Ovary (tissue), 9 donors: ENCODE measurements around the gene SLAMF7. TPM values are rescaled to one million over a fixed set of nuclear protein-coding genes. Genes with fewer than 3 reads are reported as not detected.

Experiments used
- DNase-seq, 5 donors: peaks; one replicate each; pipeline ENCODE4 v3.0.0-alpha.2; 2019 to 2020
- H3K27ac ChIP-seq, 2 donors: fragments of 200-600 bp; one replicate each; pipeline versions ENCODE4 v1.5.1 to v1.8.0; 2019 to 2022
- H3K27me3 ChIP-seq: fragments of 200-600 bp; one replicate; pipeline ENCODE4 v1.8.0; 2022
- H3K36me3 ChIP-seq: fragments of 200-600 bp; sonication (generic); one replicate; pipeline ENCODE4 v1.5.1; 2019
- H3K4me1 ChIP-seq: one replicate; pipeline ENCODE4 v1.8.1; 2013; ENCODE audit warnings: mild to moderate bottlenecking, moderate library complexity; ENCODE audit not compliant: insufficient read depth
- H3K4me3 ChIP-seq: fragments of 200-600 bp; sonication (generic); one replicate; pipeline ENCODE4 v1.5.1; 2017
- H3K9me3 ChIP-seq, 2 donors: fragments of 200-600 bp in 1 of 2; sonication (generic) in 1 of 2; one replicate each; pipeline versions ENCODE4 v1.5.1 to v1.8.1; 2013 to 2019; ENCODE audit warnings: mild to moderate bottlenecking in 1 of 2, moderate library complexity in 1 of 2
- CTCF ChIP-seq, 3 donors: fragments of 450-650 bp in 2 of 3; fragments of 200-600 bp in 1 of 3; IDR thresholded peaks; one replicate each; pipeline versions ENCODE4 v1.5.1 to v1.8.0; 2016 to 2022; ENCODE audit warnings: antibody characterized with exemption in 3 of 3, mild to moderate bottlenecking in 1 of 3
- EP300 ChIP-seq: sonication (generic); formaldehyde crosslinking; IDR thresholded peaks from one replicate; pipeline ENCODE4 v1.6.1; 2017; ENCODE audit warnings: antibody characterized with exemption
- POLR2A ChIP-seq: fragments of 450-650 bp; IDR thresholded peaks from one replicate; pipeline ENCODE4 v1.6.1; 2017; ENCODE audit warnings: antibody characterized with exemption, mild to moderate bottlenecking, moderate library complexity
- WGBS, 3 donors: extraction: QIAGEN DNeasy Blood & Tissue Kit in 1 of 3; methylation state at CpG; one replicate each; pipeline versions ENCODE4 v1.1.5 to v1.1.7; 2013 to 2017; 5-methylcytosine and 5-hydroxymethylcytosine counted together
- intact Hi-C, 4 donors: fragments of 100-400 bp; cut with DNase I; formaldehyde crosslinking; loops; one replicate each; pipeline versions ENCODE4 v1.11.0 to v1.15.1; 2022 to 2023
- polyA plus RNA-seq, 2 donors: library from polyadenylated mRNA; stranded (reverse); fragments of 200-250 nt in 1 of 2; fragments of 350-450 nt in 1 of 2; fragmentation: Illumina TruSeq in 1 of 2; extraction: RNeasy Lipid Tissue Mini Kit (QIAGEN cat#74804) in 1 of 2; gene quantifications; one replicate each; pipeline ENCODE4 v1.2.3, GENCODE V29; 2013 to 2014
- total RNA-seq, 7 donors: library from RNA; depleted of rRNA in 2 of 7; stranded (reverse); fragments of >200 nt in 2 of 7; fragmentation: NEBNext Ultra II Directional in 3 of 7; extraction: Animal tissue kit (Norgen Biotek cat#: 25700) in 3 of 7; gene quantifications; one replicate each; pipeline versions ENCODE4 v1.1.0 to v1.2.4, GENCODE V29; 2016 to 2023
- donor health status: DM: no; HTN: no; CAD: no; lungs with moderate emphysema.
- donor health status: DM: no; HTN: no; CAD: no.
- donor health status: Bipolar disorder and iron deficiency.
- donor health status: DM: yes; HTN: yes; CAD: no.
- donor health status: DM: no; HTN: no; CAD: no.
- donor health status: DM: yes; HTN: yes; CAD: no.

SLAMF7 gene
- total and polyA plus RNA-seq, 9 donors: 0.32 to 7.3 (median 0.84) TPM; not detected in 1

DNA sequence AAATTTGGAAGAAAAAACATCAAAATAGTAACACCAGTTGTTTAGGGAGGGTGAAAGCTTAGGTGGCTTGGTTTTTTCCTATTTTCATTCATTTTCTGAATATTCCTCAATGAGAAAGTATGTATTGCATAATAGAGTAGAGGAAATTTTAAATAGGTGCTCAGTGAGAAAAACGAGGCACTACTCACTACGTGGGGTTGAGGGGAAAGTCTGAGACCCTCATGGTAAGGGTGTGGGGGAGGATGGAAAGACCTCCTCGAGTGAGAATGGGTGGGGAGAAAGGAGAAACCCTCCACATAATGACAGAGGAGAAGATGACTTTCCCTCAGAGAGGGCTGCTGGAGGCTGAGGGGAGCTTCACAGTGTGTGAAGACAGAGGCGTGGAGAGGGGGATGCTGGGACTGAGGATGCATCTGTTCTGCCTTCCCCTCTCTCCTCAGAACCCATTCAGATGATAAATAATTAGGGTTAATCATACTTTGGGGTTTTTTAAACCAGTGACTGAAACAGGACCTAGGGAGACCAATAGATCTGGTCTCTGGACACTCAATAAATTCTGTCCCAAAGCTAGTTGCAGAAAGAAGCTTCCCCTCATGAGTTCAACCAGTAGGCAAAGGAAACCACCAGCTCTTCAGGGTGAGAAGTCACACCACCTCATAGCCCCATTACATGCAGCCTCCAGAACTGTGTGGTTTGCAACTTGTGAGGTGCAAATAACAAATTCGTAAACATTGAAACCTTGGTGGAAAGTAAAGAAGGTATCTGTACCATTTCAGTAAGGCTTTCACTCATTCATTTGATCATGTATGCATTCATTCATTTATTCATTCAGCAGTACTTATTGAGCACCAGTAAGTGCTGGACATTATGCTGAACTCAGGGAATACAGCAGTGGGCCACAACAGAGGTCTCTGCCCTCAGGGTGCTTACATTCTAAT lies 17.1 kb downstream of the SLAMF7 start:
- H3K27me3 ChIP-seq: no peaks in the 10 kb centered on the region
- no peak for DNase-seq
- TF ChIP-seq EP300 (no peak), POLR2A (no peak), CTCF (IDR thresholded peaks at IDR 0.05) (no peak)
- no peaks in the 10 kb centered on the region for H3K36me3 ChIP-seq
- H3K27ac ChIP-seq: no peak overlapping the region
- intact Hi-C loops: no loop called here
- WGBS, 3 donors: 64 to 72% (median 64%) methylated on average over 5 of the region's 5 CpGs
- H3K9me3 ChIP-seq: no peaks in the 10 kb centered on the region
- peaks cover 5% of the 10 kb centered on the region for H3K4me1 ChIP-seq
- no peak overlapping the region for H3K4me3 ChIP-seq

- 90 to 97% (median 90%) methylated on average over 2 of the region's 2 CpGs for WGBS, 3 donors
- Histone ChIP-seq H3K4me1 (peaks cover 5% of the 10 kb centered on the region), H3K27ac (no peak overlapping the region), H3K36me3 (no peaks in the 10 kb centered on the region), H3K4me3 (no peak overlapping the region), H3K27me3 (no peaks in the 10 kb centered on the region), H3K9me3 (no peaks in the 10 kb centered on the region)
- TF ChIP-seq EP300: no peak
- no peak for TF ChIP-seq CTCF (IDR thresholded peaks at IDR 0.05)
- no peak for TF ChIP-seq POLR2A
- DNase-seq: no peak
- intact Hi-C loops: no loop called here
These were observed 17.8 kb downstream of the SLAMF7 start for GRCh38 chr1:160756849-160757201.

- intact Hi-C loops: no loop called here
These were observed 19.5 kb downstream of the SLAMF7 start for GRCh38 chr1:160758521-160758920.

GRCh38 chr1:160759740-160760139 lies 20.7 kb downstream of the SLAMF7 start:
- H3K27ac ChIP-seq: no peak overlapping the region
- H3K36me3 ChIP-seq: no peaks in the 10 kb centered on the region
- no peak overlapping the region for H3K4me3 ChIP-seq
- H3K27me3 ChIP-seq: no peaks in the 10 kb centered on the region
- DNase-seq: no peak
- TF ChIP-seq EP300 (no peak), POLR2A (no peak), CTCF (IDR thresholded peaks at IDR 0.05) (no peak)
- no peaks in the 10 kb centered on the region for H3K9me3 ChIP-seq
- H3K4me1 ChIP-seq: no peaks in the 10 kb centered on the region
- intact Hi-C loops: no loop called here

More at GRCh38 chr1:160758521-160758920, 19.5 kb downstream of the SLAMF7 start:
- WGBS, 3 donors: 96 to 98% (median 97%) methylated on average over 2 of the region's 2 CpGs
- Histone ChIP-seq H3K4me1 (peaks cover 2% of the 10 kb centered on the region), H3K9me3 (no peaks in the 10 kb centered on the region), H3K27me3 (no peaks in the 10 kb centered on the region), H3K27ac (no peak overlapping the region), H3K36me3 (no peaks in the 10 kb centered on the region), H3K4me3 (no peak overlapping the region)
- TF ChIP-seq CTCF (IDR thresholded peaks at IDR 0.05) (no peak), EP300 (no peak), POLR2A (no peak)
- no peak for DNase-seq
